PC-3 (cell line): ENCODE results near the gene CHPT1. TPM values are rescaled to one million over a fixed set of nuclear protein-coding genes. Genes with fewer than 3 reads are reported as not detected.
"Not testable (repeated sequence)": the region's sequence is repeated elsewhere in the genome, so short reads cannot be mapped to it uniquely, and the experiment has no call there.

Experiments used
- ATAC-seq: fragments of 200-7000 bp; cut with Tn5 transposase; 2 replicates; pipeline ENCODE4 v1.9.1; 2020; ENCODE audit warnings: mild to moderate bottlenecking, moderate library complexity
- BruUV-seq: library from RNA; stranded (reverse); fragments of 400-500 nt; replicated peaks from 2 replicates; lab custom pipeline; 2021; lab: Mats Ljungman, UMichigan
- CTCF ChIA-PET: fragments of 300-600 bp; sonication (Branson Sonifier 250); formaldehyde crosslinking; loops from one replicate; lab custom pipeline; 2022; ENCODE audit warnings: antibody characterized with exemption; lab: Charles Lee
- POLR2A ChIA-PET: fragments of 300-600 bp; sonication (Branson Sonifier 250); formaldehyde crosslinking; loops from one replicate; lab custom pipeline; 2022; ENCODE audit warnings: antibody characterized with exemption; ENCODE audit not compliant: unreplicated experiment; lab: Charles Lee
- DNase-seq: peaks from one replicate; pipeline ENCODE4 v3.0.0-alpha.2; 2015
- H2AFZ ChIP-seq: fragments of 300-600 bp; sonication (generic); 2 replicates; pipeline ENCODE4 v1.6.0; 2016; ENCODE audit warnings: antibody characterized with exemption, low read length
- H3F3A ChIP-seq: fragments of 300-600 bp; sonication (generic); one replicate; pipeline ENCODE4 v1.6.0; 2017; ENCODE audit warnings: antibody characterized with exemption, low read length, control low read depth, mild to moderate bottlenecking; ENCODE audit not compliant: unreplicated experiment
- H3K27ac ChIP-seq: fragments of 300-600 bp; sonication (generic); 2 replicates; pipeline ENCODE4 v1.5.1; 2016; ENCODE audit warnings: mild to moderate bottlenecking, low read length
- H3K27me3 ChIP-seq: fragments of 300-600 bp; sonication (generic); 2 replicates; pipeline ENCODE4 v1.6.1; 2016; ENCODE audit warnings: low read length, mixed read lengths
- H3K36me3 ChIP-seq: fragments of 300-600 bp; sonication (generic); 2 replicates; pipeline ENCODE4 v1.6.1; 2016; ENCODE audit warnings: low read depth, mixed run types, low read length, mixed read lengths
- H3K4me1 ChIP-seq: fragments of 300-600 bp; sonication (generic); 2 replicates; pipeline ENCODE4 v1.5.1; 2016; ENCODE audit warnings: low read length; ENCODE audit not compliant: insufficient read depth
- H3K4me2 ChIP-seq: fragments of 300-600 bp; sonication (generic); 2 replicates; pipeline ENCODE4 v1.6.0; 2016; ENCODE audit warnings: low read length
- H3K4me3 ChIP-seq: fragments of 300-600 bp; sonication (generic); 2 replicates; pipeline ENCODE4 v1.5.1; 2016; ENCODE audit warnings: mild to moderate bottlenecking, low read length, mixed read lengths
- H3K79me2 ChIP-seq: fragments of 300-600 bp; sonication (generic); 2 replicates; pipeline ENCODE4 v1.6.1; 2017; ENCODE audit warnings: low read length, mixed read lengths
- H3K9ac ChIP-seq: fragments of 300-600 bp; sonication (generic); 2 replicates; pipeline ENCODE4 v1.6.0; 2016; ENCODE audit warnings: mild to moderate bottlenecking, low read length
- H3K9me2 ChIP-seq: fragments of 300-600 bp; sonication (generic); replicated peaks from 2 replicates; pipeline ENCODE4 v1.6.1; 2016; ENCODE audit warnings: mixed run types, low read length, mixed read lengths
- H3K9me3 ChIP-seq: fragments of 300-600 bp; sonication (generic); 2 replicates; pipeline ENCODE4 v1.6.1; 2016; ENCODE audit warnings: low read length, mixed read lengths
- H4K20me1 ChIP-seq: fragments of 300-600 bp; sonication (generic); 2 replicates; pipeline ENCODE4 v1.6.1; 2016; ENCODE audit warnings: low read length, mixed read lengths
- CTCF ChIP-seq: fragments of 300-600 bp; sonication (generic); conservative IDR thresholded peaks from 2 replicates; pipeline ENCODE4 v1.5.1; 2017; ENCODE audit warnings: antibody characterized with exemption, low read depth, mild to moderate bottlenecking, low read length
- EZH2 ChIP-seq: fragments of 300-600 bp; sonication (generic); IDR thresholded peaks from one replicate; pipeline ENCODE4 v1.6.1; 2017; ENCODE audit warnings: antibody characterized with exemption, mild to moderate bottlenecking, low read length; ENCODE audit not compliant: unreplicated experiment
- EZH2phosphoT487 ChIP-seq: fragments of 300-600 bp; sonication (generic); IDR thresholded peaks from 2 replicates; pipeline ENCODE4 v1.6.1; 2018; ENCODE audit warnings: mild to moderate bottlenecking, antibody characterized with exemption, low read length, borderline replicate concordance
- intact Hi-C: fragments of 100-400 bp; cut with micrococcal nuclease; formaldehyde crosslinking; loops from 2 replicates; pipeline ENCODE4 v1.9.0; 2023
- total RNA-seq: library from RNA; depleted of rRNA; stranded (reverse); fragments of >200 nt; gene quantifications from 2 replicates; pipeline ENCODE4 v1.2.3, GENCODE V29; 2014

The CHPT1 gene
- total RNA-seq, 1 experiment from 2014 or later = 55.3 TPM

DNA sequence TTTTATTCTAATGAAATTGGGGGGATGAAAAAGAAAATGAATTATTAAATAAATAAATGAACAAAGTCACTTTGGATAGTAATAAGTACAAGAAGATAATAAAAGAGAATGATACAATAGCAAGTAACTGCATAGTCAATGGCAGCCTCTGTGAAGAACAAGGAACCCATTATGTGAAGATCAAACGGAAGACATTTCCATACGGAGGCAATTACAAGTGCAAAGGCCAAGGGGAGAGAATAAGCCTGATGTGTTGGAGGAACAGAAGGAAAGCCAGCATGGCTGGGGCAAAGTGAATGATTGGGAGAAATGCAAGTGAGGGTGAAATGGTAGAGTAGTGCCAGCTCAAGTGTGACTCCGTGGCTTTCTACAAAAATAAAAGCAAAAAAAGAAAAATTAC lies 43.9 kb upstream of the CHPT1 start:
- Histone ChIP-seq H3K9me3 (no peaks in the 10 kb centered on the region), H3K79me2 (no peaks in the 10 kb centered on the region), H3K4me3 (no peak overlapping the region), H2AFZ (no peak overlapping the region), H3K9me2 (no peaks in the 10 kb centered on the region), H3K36me3 (no peaks in the 10 kb centered on the region), H3K9ac (no peak overlapping the region), H3K4me1 (no peaks in the 10 kb centered on the region), H4K20me1 (no peaks in the 10 kb centered on the region), H3K27ac (no peak overlapping the region), H3K27me3 (peaks cover 72% of the 10 kb centered on the region), H3F3A (no peaks in the 10 kb centered on the region), H3K4me2 (no peak overlapping the region)
- intact Hi-C loops = no loop called here
- ATAC-seq = no peak
- ChIA-PET POLR2A (no interaction called here), CTCF (no interaction called here)
- DNase-seq = no peak
- TF ChIP-seq EZH2phosphoT487 = no peak
- TF ChIP-seq EZH2 = no peak
- no peak for TF ChIP-seq CTCF
- no TSS peak for BruUV-seq

DNA sequence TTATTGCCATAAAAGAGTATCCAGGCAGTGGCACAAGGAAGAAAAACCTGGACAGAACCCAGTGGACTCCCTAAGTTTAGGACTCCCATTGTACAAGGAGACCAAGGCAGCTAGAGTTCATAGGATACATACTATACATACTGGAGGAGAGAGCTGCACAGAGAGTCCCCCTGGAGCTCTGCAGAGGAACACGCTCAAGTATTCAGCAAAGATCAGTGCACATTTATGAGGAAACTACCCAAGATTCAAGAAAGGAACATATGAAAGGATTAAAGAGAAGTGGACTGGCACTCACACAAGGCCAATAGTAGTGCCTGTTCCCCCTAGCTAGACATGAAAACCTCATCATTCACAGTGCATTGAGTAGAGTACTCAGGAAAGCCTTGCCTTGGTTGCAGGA lies 43.0 kb upstream of the CHPT1 start:
- CTCF ChIA-PET = no interaction called here
- Histone ChIP-seq H3K9ac (no peak overlapping the region), H3K4me3 (no peak overlapping the region), H3K27me3 (peaks cover 77% of the 10 kb centered on the region), H3F3A (no peaks in the 10 kb centered on the region), H3K9me3 (no peaks in the 10 kb centered on the region), H3K4me2 (no peak overlapping the region), H3K79me2 (no peaks in the 10 kb centered on the region), H3K9me2 (no peaks in the 10 kb centered on the region), H2AFZ (no peak overlapping the region), H4K20me1 (no peaks in the 10 kb centered on the region), H3K4me1 (no peaks in the 10 kb centered on the region), H3K27ac (no peak overlapping the region), H3K36me3 (no peaks in the 10 kb centered on the region)
- BruUV-seq = no TSS peak
- DNase-seq (no peak), ATAC-seq (no peak)
- POLR2A ChIA-PET = no interaction called here
- intact Hi-C loops = no loop called here
- TF ChIP-seq CTCF = no peak
- TF ChIP-seq EZH2phosphoT487 = no peak
- TF ChIP-seq EZH2 = no peak

DNA sequence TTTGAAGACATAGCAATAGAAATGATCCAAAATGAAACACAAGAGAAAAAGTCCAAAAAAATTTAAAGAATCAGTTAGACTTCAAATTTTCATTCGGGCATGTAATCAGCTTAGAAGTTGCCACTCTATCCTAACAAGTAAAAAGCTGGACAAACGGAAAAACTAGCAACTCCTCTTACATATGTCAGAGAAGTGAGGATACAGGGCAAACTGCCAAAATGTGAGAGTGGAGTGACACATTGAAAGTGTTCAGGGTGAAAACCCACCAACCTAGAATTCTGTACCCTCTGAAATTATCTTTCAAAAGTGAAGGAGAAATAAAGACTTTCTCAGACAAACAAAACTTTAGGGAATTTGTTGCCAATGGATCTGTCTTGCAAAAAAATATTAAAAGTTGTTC lies 42.0 kb upstream of the CHPT1 start:
- no TSS peak for BruUV-seq

DNA sequence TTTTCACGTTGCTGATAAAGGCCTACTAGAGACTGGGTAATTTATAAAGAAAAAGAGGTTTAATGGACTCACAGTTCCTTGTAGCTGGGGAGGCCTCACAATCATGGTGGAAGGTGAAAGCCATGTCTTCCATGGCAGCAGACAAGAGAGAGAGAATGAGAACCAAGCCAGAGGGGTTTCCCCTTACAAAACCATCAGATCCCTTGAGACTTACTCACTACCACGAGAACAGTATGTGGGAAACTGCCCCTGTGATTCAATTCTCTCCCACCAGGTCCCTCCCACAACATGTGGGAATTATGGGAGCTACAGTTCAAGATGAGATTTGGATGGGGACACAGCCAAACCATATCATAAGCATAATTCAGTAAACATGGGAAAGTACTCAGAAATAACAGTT lies 36.8 kb upstream of the CHPT1 start:
- H3K9ac ChIP-seq, H3F3A ChIP-seq, H3K9me3 ChIP-seq, H3K9me2 ChIP-seq, H2AFZ ChIP-seq, H3K79me2 ChIP-seq, H4K20me1 ChIP-seq, POLR2A ChIA-PET, H3K36me3 ChIP-seq, BruUV-seq, DNase-seq, ATAC-seq, intact Hi-C loops, H3K4me2 ChIP-seq, H3K4me1 ChIP-seq, H3K4me3 ChIP-seq, H3K27ac ChIP-seq, CTCF ChIA-PET: not testable (repeated sequence)
- H3K27me3 ChIP-seq = peaks cover 68% of the 10 kb centered on the region

More for the DNA sequence above, 42.0 kb upstream of the CHPT1 start:
- TF ChIP-seq CTCF (no peak), EZH2 (no peak), EZH2phosphoT487 (no peak)
- no peaks in the 10 kb centered on the region for H3K79me2 ChIP-seq
- intact Hi-C loops = no loop called here
- ATAC-seq (no peak), DNase-seq (no peak)
- ChIA-PET CTCF (no interaction called here), POLR2A (no interaction called here)
- H3K4me2 ChIP-seq = no peak overlapping the region
- no peaks in the 10 kb centered on the region for H3K36me3 ChIP-seq
- H2AFZ ChIP-seq = no peak overlapping the region
- H3F3A ChIP-seq = no peaks in the 10 kb centered on the region
- H3K4me1 ChIP-seq = no peaks in the 10 kb centered on the region
- no peaks in the 10 kb centered on the region for H4K20me1 ChIP-seq
- H3K27me3 ChIP-seq = peaks cover 82% of the 10 kb centered on the region
- no peaks in the 10 kb centered on the region for H3K9me3 ChIP-seq
- no peak overlapping the region for H3K9ac ChIP-seq
- no peak overlapping the region for H3K4me3 ChIP-seq
- no peaks in the 10 kb centered on the region for H3K9me2 ChIP-seq
- H3K27ac ChIP-seq = no peak overlapping the region
